Measurements from ENCODE around the gene TBL2. TPM values are rescaled to one million over a fixed set of nuclear protein-coding genes. Genes with fewer than 3 reads are reported as not detected.
A peak's percentile ranks its signal among the peaks of the same experiment; 100 is the strongest.
"Not testable (repeated sequence)": the region's sequence is repeated elsewhere in the genome, so short reads cannot be mapped to it uniquely, and the experiment has no call there.

Gene TBL2
- total RNA-seq, 1 donor from 2014 or later = 9.6 TPM

GRCh38 chr7:73532224-73532623 lies 46.2 kb downstream of the TBL2 start:
- DNase-seq = no peak
- H3K4me1 ChIP-seq = no peaks in the 10 kb centered on the region
- H3K27ac ChIP-seq (replicated peaks) = no peak overlapping the region
- TF ChIP-seq CTCF (IDR thresholded peaks at IDR 0.05; ENCODE audit: borderline replicate concordance) = no peak
- intact Hi-C loops (cut with micrococcal nuclease) = no loop called here
- H3K4me3 ChIP-seq = no peak overlapping the region
- peaks cover 31% of the 10 kb centered on the region for H3K36me3 ChIP-seq
- H3K27me3 ChIP-seq (ENCODE audit: low read depth) = no peaks in the 10 kb centered on the region
- no peaks in the 10 kb centered on the region for H3K9me3 ChIP-seq (replicated peaks)

DNA sequence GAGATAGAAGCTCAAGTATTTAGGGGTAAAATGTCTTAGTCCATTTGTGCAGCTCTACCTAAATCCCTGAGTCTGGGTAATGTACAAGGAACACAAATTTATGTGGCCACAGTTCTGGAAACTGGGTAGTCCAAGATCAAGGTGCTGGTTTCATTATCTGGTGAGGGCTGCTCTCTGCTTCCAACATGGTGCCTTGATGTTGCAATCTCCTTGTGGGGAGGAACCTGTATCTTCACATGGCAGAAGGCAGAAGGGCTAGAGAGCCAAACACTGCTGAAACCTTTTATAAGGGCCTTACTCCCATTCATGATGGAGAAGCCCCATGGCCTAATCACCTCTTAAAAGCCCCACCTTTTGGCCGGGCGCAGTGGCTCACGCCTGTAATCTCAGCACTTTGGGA lies 47.6 kb downstream of the TBL2 start:
- no peak for TF ChIP-seq CTCF (IDR thresholded peaks at IDR 0.05; ENCODE audit: borderline replicate concordance)
- peaks cover 16% of the 10 kb centered on the region for H3K36me3 ChIP-seq
- H3K4me3 ChIP-seq = no peak overlapping the region
- no peaks in the 10 kb centered on the region for H3K27me3 ChIP-seq (ENCODE audit: low read depth)
- DNase-seq = no peak
- H3K4me1 ChIP-seq = no peaks in the 10 kb centered on the region
- no peak overlapping the region for H3K27ac ChIP-seq (replicated peaks)
- H3K9me3 ChIP-seq (replicated peaks) = no peaks in the 10 kb centered on the region
- intact Hi-C loops (cut with micrococcal nuclease) = no loop called here

DNA sequence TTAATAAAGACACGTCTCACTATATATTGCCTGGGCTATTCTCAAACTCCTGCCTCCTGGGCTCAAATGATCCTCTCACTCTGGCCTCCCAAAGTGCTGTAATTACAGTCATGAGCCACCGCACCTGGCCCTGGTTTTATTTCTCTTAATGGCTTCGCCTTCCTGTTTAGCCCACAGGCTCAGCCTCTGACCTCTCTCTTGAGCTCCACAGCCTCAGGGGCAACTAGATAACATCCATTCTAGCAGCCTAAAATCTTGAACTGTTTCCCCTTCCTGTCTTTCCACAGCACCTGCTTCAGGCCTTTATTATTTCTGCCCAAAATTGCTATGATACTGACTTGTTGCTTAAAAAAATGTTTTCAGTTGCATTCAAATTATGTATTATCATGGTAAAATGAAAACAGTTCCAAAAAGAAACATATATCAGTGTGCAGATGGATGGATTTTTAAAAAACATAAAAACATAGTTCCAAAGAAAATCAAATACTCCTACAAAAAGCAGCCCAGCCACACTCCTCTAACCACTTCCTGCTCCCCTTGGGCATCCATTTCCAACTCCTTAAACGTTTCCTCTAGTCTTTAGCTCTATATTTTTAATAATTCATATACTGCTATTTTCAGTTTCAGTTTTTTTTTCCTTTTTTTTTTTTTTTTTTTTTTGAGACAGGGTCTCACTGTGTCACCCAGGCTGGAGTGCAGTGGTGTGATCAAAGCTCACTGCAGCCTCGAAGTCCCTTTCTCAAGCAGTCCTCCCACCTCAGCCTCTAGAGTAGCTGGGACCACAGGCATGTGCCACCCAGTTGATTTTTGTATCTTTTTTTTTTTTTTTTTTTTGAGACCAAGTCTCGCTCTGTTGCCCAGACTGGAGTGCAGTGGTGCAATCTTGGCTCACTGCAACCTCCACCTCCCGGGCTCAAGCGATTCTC lies 51.2 kb downstream of the TBL2 start:
- intact Hi-C loops (cut with micrococcal nuclease) = no loop called here
- H3K9me3 ChIP-seq (replicated peaks) = no peaks in the 10 kb centered on the region
- TF ChIP-seq CTCF (IDR thresholded peaks at IDR 0.05; ENCODE audit: borderline replicate concordance) = no peak
- H3K4me3 ChIP-seq = no peak overlapping the region
- H3K36me3 ChIP-seq = no peaks in the 10 kb centered on the region
- H3K27ac ChIP-seq (replicated peaks) = no peak overlapping the region
- H3K27me3 ChIP-seq (ENCODE audit: low read depth) = no peaks in the 10 kb centered on the region
- H3K4me1 ChIP-seq = peaks cover 9% of the 10 kb centered on the region
- DNase-seq = no peak

DNA sequence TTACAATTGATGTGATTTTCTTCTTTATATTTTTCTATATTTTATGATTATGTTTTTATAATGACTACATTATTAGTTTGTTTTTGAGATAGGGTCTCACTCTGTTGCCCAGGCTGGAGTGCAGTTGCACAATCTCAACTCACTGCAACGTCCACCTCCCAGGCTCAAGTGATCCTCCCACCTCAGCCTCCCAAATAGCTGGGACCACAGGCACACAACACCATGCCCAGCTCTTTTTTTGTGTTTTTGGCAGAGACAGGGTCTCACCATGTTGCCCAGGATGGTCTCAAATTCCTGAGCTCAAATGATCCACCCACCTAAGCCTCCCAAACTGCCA lies 52.3 kb downstream of the TBL2 start:
- DNase-seq; H3K27me3 ChIP-seq (ENCODE audit: low read depth); H3K4me3 ChIP-seq; H3K27ac ChIP-seq (replicated peaks); H3K36me3 ChIP-seq; H3K9me3 ChIP-seq (replicated peaks); intact Hi-C loops (cut with micrococcal nuclease): not testable (repeated sequence)
- H3K4me1 ChIP-seq = peaks cover 19% of the 10 kb centered on the region

GRCh38 chr7:73522105-73522872 lies 56.1 kb downstream of the TBL2 start, which contains the start of gene BAZ1B:
TSS of gene BAZ1B (minus strand) at chr7:73522293. CDS start at chr7:73521933, 360 bp downstream.
- peak; percentile 98 for DNase-seq

More at GRCh38 chr7:73522105-73522872, 56.1 kb downstream of the TBL2 start, which contains the start of gene BAZ1B:
- Histone ChIP-seq H3K9me3 (replicated peaks) (no peaks in the 10 kb centered on the region), H3K27ac (replicated peaks) (peak within 1 kb of the TSS; percentile 96), H3K27me3 (ENCODE audit: low read depth) (no peaks in the 10 kb centered on the region), H3K4me3 (peak within 1 kb of the TSS; percentile 93), H3K36me3 (no peaks in the 10 kb centered on the region), H3K4me1 (peaks cover 57% of the 10 kb centered on the region)
- peak; percentile 28 for TF ChIP-seq CTCF (IDR thresholded peaks at IDR 0.05; ENCODE audit: borderline replicate concordance)
- intact Hi-C loops (cut with micrococcal nuclease) = no loop called here

All from left ventricle myocardium inferior (tissue), 1 donor.